Left colon (tissue), 2 donors: Measurements from ENCODE around the gene SOWAHA. TPM values are rescaled to one million over a fixed set of nuclear protein-coding genes. Genes with fewer than 3 reads are reported as not detected.
"Not testable (repeated sequence)": the region's sequence is repeated elsewhere in the genome, so short reads cannot be mapped to it uniquely, and the experiment has no call there.

Source experiments
- ATAC-seq: fragments of 200-7000 bp; cut with Tn5 transposase; one replicate; pipeline ENCODE4 v1.9.1; 2020; ENCODE audit warnings: mild to moderate bottlenecking, moderate library complexity
- DNase-seq, 2 donors: peaks; one replicate each; pipeline ENCODE4 v3.0.0-alpha.2; 2020
- intact Hi-C, 2 donors: fragments of 100-400 bp; cut with DNase I in 1 of 2; cut with micrococcal nuclease in 1 of 2; formaldehyde crosslinking; loops; one replicate each; pipeline versions ENCODE4 v1.11.2 to v1.14.0; 2022; cut with DNase I, micrococcal nuclease
- total RNA-seq, 2 donors: library from RNA; stranded (reverse); fragmentation: NEBNext Ultra II Directional; extraction: Animal tissue kit (Norgen Biotek cat#: 25700); gene quantifications; one replicate each; pipeline ENCODE4 v1.2.1, GENCODE V29; 2021
- donor health status: DM: no; HTN: no; CAD: no.
- donor health status: DM: yes; HTN: yes; CAD: no.

Gene SOWAHA
- total RNA-seq, 2 donors from 2014 or later = 36.0 to 38.8 TPM

- ATAC-seq (no peak), DNase-seq (no peak)
- intact Hi-C loops = no loop called here
These were observed 19.5 kb downstream of the SOWAHA start for GRCh38 chr5:132832612-132833011.

GRCh38 chr5:132834057-132834456 lies 21.0 kb downstream of the SOWAHA start:
- ATAC-seq (no peak), DNase-seq (no peak)
- intact Hi-C loops = no loop called here

DNA sequence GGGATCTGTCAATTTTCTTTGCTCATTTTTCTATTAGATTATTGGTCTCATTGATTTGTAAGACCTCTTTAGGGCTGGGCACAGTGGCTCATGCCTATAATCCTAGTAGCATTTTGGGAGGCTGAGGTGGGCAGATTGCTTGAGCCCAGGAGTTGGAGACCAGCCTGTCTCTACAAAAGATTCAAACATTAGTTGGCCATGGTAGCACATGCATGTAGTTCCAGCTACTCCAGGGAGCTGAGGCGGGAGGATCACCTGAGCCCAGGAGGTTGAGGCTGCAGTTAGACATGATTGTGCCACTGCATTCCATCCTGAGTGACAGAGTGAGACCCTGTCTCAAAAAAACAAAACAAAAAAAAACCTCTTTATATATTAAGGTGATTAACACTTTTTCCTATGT lies 23.8 kb downstream of the SOWAHA start:
- no peak for ATAC-seq
- no peak for DNase-seq
- intact Hi-C loops = no loop called here

DNA sequence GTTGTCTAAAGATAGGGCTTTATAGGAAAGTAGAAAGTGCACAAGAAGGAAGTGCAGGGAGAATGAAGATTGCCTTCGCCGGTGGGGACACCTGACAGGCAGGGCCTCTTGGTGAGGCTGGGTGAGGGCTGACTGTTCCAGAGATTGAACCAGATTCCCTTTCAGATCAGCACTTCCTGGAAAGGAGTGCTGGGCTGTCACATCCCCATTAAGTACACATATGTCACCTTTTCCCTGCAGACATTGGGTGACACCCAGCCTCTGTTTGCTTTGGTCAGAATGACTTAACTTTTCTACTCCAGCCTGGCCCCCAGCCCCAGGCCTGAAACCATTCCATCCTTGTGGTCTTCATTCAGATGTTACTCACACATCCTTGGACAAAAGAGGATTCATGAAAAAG lies 24.8 kb downstream of the SOWAHA start:
- intact Hi-C loops = no loop called here
- DNase-seq (peak; percentile 71 to 85), ATAC-seq (peak; percentile 82)

- peak; percentile 50 for ATAC-seq
- intact Hi-C loops = no loop called here
These were observed 25.6 kb downstream of the SOWAHA start for GRCh38 chr5:132838516-132839282.

DNA sequence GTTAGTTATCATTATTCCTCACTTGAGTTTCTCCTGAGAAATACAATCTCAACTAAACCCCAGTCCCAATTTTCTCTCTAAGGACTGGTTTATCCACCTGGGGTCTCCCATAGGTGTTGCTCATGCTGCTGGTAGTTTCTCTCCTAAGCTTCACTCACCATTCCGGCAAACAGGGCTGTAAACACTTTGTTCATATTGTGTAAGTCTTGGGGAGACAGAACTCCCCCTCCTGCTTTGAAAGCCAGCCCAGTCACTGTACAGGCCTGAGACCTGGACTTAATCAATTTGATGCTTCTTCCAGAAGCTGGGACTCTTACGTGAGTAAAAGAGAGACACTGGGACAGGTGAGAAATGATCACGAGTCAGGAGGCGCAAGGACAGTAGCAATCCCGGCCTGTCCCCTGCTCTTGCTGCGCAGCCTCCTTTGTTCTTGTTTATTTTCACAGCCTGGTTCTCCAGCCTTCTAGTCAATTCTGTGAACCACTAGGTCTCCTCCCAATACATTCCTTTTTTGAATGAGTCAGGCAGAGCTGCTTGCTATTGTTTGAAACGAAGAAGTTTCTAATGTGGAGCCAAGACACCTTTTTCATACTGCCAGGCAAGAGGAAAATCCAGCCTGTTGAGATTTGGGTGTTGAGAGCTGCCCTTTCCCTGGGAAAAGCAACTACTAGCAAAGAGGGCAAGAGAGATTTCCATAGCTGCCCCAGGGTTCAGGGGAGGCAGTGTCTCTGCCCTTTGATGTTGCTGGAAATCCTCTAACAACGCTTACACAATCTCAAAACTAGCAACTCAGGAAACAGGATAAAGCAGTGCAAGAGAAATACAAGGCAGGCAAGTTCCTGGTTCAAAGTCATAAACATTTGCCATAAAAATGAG lies 26.6 kb downstream of the SOWAHA start:
- ATAC-seq = peak; percentile 73
- peak in 1 of 2 donors; percentile 39 for DNase-seq
- intact Hi-C loops = no loop called here

More at GRCh38 chr5:132838516-132839282, 25.6 kb downstream of the SOWAHA start:
- no peak for DNase-seq

DNA sequence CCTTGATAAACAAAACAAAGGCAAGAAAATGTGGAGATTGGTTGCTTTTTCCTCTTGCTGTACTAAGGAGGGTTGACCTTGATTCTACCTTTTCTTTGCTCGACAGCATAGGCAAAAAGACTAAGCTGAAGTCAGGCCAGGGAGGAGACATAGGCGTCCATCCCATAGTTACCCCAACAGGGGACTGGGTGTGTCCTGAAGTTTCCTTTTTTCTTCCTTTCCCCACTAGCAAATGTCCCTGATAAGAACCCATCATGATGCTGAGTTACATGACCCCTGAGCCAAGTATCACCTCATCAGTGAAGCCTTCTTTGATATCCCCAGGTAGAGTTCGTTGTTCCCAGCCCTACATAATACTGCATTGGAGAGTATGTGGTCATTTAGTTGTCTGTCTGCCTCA lies 27.2 kb downstream of the SOWAHA start:
- intact Hi-C loops = no loop called here
- peak; percentile 5 for ATAC-seq
- no peak for DNase-seq

DNA sequence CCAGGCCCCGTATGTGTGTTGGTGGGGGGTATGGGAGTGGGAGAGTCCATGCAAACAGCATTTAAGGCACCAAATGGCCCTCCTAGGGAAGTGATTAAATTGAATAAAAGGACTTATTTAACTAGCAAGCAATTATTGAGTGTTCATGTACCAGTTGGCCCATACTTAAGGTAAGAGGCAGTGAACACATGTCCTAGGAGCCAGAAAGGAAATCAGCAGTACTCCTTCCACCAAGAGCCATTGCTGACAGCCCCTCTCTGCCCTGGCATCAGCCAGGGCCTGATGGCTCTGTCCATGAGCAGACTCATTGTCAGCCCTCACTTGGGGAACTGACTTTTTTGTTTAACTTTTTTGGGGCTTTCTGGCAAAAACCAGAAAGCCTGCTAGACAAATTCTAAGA lies 27.8 kb downstream of the SOWAHA start:
- intact Hi-C loops = no loop called here
- ATAC-seq (no peak), DNase-seq (no peak)

- no peak for ATAC-seq
- intact Hi-C loops = no loop called here
- no peak for DNase-seq
These were observed 28.2 kb downstream of the SOWAHA start for GRCh38 chr5:132841305-132841704.

GRCh38 chr5:132848270-132848669 lies 35.2 kb downstream of the SOWAHA start:
- intact Hi-C loops = no loop called here
- DNase-seq (no peak), ATAC-seq (no peak)

DNA sequence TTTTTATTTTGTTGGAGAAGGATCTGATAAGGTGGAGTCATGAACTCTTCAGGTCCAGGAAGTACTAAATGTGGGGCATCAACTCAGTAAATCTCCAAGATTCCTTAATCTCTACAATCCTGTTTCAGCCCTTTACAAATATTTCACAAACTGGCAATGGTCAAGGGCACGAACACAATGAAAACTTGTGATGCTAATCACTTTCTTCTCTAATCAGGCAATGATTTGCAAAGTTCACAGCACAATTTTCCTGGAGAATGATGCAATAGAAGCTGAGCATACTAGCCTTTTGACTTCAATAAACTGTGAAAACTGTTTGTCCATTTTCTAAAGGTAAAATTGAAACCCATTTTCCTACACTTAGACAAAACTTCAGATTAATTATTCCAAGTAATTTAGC lies 36.2 kb downstream of the SOWAHA start:
- intact Hi-C loops = no loop called here
- DNase-seq = no peak
- ATAC-seq = no peak

DNA sequence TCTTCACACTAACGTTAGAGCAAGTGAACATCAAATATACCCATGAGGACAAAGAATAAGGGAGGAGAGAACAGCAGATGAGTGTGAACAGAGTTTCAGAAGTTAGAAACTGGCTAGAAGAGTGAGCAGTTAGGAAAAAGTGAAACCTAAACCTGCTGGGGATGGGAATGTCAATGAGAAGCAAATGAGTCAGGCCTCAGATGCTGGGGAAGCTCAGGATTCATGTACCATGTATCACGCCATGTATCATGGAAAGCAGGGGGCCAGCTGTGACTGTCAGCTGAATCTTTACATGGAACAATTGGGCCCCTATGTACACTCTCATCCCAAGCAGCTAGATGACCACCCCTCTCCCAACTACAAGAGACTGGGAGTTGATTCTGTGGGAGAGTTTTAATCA lies 37.0 kb downstream of the SOWAHA start:
- intact Hi-C loops = no loop called here
- no peak for DNase-seq
- ATAC-seq = no peak

DNA sequence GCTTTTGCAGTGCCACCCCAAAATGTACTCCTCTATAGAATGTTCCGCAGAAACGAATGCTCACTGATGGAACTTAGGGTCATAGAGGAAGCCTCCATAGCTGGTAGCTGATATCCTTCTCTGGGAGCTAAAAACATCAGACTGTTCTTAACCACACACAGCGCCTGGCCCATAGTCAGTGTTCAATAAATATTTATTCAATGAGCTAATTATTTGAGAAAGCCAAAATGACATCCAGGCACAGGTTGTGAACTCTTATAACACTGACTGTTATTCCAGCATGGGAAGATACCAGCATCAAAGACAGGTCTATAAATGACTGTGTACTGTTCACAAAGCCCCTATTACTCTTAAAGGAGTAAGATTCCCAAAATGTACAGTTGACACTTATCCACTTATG lies 40.2 kb downstream of the SOWAHA start:
- DNase-seq (no peak), ATAC-seq (no peak)
- intact Hi-C loops = no loop called here

GRCh38 chr5:132853790-132854189 lies 40.7 kb downstream of the SOWAHA start:
- ATAC-seq = no peak
- intact Hi-C loops = no loop called here
- no peak for DNase-seq

GRCh38 chr5:132854301-132854700 lies 41.2 kb downstream of the SOWAHA start:
- DNase-seq (no peak), ATAC-seq (no peak)
- intact Hi-C loops = no loop called here

- intact Hi-C loops, ATAC-seq, DNase-seq: not testable (repeated sequence)
These were observed 41.9 kb downstream of the SOWAHA start for GRCh38 chr5:132854992-132855391.

DNA sequence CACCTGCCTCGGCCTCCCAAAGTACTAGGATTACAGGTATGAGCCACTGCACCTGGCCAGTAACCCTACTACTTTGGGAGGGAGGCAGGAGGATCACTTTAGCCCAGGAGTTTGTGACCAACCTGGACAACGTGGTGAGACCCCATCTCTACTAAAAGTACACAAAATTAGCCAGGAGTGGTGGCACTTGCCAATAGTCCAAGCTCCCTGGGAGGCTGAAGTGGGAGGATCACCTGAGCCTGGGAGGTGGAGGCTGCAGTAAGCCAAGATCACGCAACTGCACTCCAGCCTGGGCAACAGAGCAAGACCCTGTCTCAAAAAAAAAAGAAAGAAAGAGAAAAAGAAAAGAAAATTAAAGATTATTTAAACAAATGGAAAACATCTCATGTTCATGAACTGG lies 42.9 kb downstream of the SOWAHA start:
- intact Hi-C loops = no loop called here
- DNase-seq (no peak), ATAC-seq (no peak)

DNA sequence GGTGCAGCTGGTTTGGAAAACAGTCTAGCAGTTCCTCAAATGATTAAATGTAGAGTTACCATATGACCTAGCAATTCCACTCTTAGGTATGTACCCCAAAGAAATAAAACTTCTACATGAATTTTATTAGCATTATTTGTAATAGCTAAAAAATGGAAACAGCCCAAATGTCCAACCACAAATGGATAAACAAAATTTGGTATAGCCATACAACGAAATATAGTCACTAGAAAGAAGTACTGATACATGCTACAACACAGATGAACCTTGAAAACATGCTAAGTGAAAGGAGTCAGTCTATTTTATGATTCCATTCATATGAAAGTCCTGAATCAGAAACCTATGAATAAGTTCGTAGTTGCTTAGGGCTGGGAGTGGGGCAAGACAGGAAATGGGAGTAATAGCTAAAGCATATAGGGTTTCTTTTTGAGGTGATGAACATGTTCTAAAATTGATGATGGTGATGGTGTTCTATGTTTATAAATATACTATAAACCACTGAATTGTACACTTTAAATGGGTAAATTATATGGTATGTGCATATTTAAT lies 46.9 kb downstream of the SOWAHA start:
- intact Hi-C loops = no loop called here
- no peak for ATAC-seq
- DNase-seq = no peak

DNA sequence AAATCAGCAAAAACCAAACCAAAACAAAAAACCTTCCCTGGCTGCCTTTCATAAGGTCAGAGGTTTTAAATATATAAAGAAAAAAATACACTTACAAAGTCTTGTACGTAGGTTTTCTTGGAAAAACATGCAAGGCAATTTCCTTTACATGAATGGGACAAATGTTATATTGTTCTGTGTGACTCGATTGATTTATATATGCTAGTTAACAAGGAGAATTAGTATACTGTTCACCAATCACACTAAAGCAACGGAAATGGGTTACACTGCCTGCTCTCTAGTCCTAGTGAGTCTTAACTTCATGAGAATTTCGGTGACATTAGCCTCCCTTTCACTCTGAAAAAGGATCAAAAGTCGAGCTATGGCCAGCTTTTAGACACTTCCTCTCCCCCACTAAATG lies 47.6 kb downstream of the SOWAHA start:
- no peak for ATAC-seq
- DNase-seq = no peak
- intact Hi-C loops = no loop called here
